NCI-H1048 (cell line): ENCODE data around the gene TYROBP.
"Not testable (repeated sequence)": the region's sequence is repeated elsewhere in the genome, so short reads cannot be mapped to it uniquely, and the experiment has no call there.

Experiments used
- DNase-seq: peaks from one replicate; lab custom pipeline; 2025; lab: John Stamatoyannopoulos, UW

The TYROBP gene

GRCh38 chr19:35870124-35870736, 37.9 kb downstream of the TYROBP start:
- DNase-seq, result not testable (repeated sequence)

- peak; percentile 93 for DNase-seq
These were observed 38.6 kb downstream of the TYROBP start for GRCh38 chr19:35869327-35870123.

- DNase-seq, result no peak
These were observed 39.2 kb downstream of the TYROBP start for GRCh38 chr19:35868823-35869326.

- DNase-seq, result no peak
These were observed 39.8 kb downstream of the TYROBP start, which contains the start of gene APLP1 for GRCh38 chr19:35868172-35868822. APLP1 (plus strand) TSS chr19:35868574; CDS start chr19:35868637, 63 bp downstream.

GRCh38 chr19:35863018-35863417, 45.1 kb downstream of the TYROBP start:
- no peak for DNase-seq

- no peak for DNase-seq
These were observed 45.6 kb downstream of the TYROBP start for GRCh38 chr19:35862528-35862927.

GRCh38 chr19:35861640-35862160, 46.4 kb downstream of the TYROBP start:
- no peak for DNase-seq

GRCh38 chr19:35860818-35861639, 47.1 kb downstream of the TYROBP start:
- no peak for DNase-seq

- no peak for DNase-seq
These were observed 47.7 kb downstream of the TYROBP start for GRCh38 chr19:35860436-35860817.

GRCh38 chr19:35859414-35859813, 48.7 kb downstream of the TYROBP start:
- no peak for DNase-seq

DNA sequence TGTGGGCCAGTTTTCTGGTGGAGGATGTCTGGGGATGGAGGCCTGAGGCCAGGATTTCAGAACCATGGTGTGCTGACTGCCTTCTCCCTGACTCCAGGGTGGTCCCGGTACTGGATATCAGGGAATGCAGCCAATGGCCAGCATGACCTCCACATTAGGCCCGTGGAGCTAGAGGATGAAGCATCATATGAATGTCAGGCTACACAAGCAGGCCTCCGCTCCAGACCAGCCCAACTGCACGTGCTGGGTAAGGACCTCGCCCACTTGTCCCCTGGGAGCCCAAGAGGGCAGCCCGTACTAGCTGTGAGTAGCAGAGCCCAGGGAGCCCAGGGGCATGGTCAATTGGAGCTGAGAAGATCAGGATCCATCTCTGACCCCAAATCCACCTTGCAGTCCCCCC, 49.8 kb downstream of the TYROBP start:
- no peak for DNase-seq

DNA sequence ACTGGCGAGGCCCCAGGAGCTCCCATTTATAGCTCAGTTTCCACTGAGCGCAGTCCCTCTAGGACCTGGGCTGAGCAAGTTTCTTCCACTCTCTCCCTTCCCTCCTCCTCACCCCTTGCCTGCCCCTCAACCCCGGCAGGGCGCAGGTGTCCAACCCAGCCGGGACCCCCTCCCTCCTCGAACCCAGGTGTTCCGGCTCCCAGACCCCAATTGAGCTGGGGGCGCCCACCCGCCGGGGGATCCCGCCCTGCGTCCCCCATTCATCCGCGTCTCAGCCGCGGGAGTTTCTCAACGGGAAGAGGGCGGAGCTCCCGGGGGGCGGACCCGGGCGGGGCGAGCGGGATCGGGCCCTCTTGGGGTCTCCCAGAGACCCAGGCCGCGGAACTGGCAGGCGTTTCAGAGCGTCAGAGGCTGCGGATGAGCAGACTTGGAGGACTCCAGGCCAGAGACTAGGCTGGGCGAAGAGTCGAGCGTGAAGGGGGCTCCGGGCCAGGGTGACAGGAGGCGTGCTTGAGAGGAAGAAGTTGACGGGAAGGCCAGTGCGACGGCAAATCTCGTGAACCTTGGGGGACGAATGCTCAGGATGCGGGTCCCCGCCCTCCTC, 51.4 kb downstream of the TYROBP start, which contains the start of gene KIRREL2:
Gene KIRREL2 (plus strand): TSS at position 366 of the 604 bp plus-strand sequence. CDS start 209 bp downstream, at position 575.
- no peak for DNase-seq
